G401.6 (cell line): ENCODE measurements around the gene DYRK1B.
"Not testable (repeated sequence)": the region's sequence is repeated elsewhere in the genome, so short reads cannot be mapped to it uniquely, and the experiment has no call there.

Experiments
- FAIRE-seq: peaks from 2 replicates; lab custom pipeline; 2012; peaks lifted over from hg19 to GRCh38; lab: Jason Lieb, UNC

DYRK1B gene

DNA sequence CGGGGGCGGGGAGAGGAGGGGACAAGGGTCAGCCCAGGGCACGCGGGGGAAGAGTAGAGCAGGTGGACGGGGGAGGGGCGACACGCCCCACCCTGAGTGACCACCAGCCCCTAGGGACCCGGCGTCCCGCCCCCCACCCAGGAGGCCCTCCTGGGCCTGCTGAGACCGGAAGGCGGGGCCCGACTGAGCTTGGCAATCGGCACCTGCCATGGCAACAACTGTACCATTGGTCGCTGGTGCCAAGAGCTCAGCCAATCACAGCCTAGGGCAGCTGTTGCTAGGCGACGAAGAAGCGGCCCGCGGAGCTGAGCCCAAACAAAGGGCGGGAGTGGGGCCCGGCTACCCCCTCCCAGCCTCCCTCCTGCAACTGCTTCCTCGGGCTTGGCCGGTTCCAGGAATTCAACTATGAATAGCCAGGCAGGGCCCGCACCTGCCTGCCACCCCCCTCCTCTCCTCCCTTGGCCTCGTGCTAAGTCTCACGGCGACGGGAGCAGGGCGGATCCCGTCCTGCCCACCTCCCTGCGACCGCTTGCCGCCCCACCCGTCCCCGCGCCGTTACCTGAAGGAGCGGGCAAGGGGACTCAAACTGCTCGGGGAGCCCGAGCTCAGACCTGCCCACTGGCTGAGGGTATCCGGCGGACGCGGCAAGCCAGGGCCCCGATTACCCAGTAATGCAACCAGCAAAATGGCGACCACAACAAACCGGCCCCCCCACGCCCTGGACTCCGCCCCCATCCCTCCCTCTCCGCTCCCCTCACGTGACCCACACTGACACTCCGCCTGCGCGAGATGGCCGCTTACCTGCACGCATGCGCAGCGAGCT is at the start of gene DYRK1B:
TSS of gene DYRK1B (minus strand) at position 699 of the 823 bp plus-strand sequence. CDS start 2,295 bp downstream, outside the sequence.
- FAIRE-seq, result peak; percentile 91

- not testable (repeated sequence) for FAIRE-seq
Observed at GRCh38 chr19:39882645-39883044, 48.7 kb upstream of the DYRK1B start.

GRCh38 chr19:39881495-39882110 is 47.6 kb upstream of the DYRK1B start:
- FAIRE-seq, result not testable (repeated sequence)

- not testable (repeated sequence) for FAIRE-seq
Observed at GRCh38 chr19:39880241-39880640, 46.3 kb upstream of the DYRK1B start.

- FAIRE-seq, result not testable (repeated sequence)
Observed at GRCh38 chr19:39879796-39880195, 45.8 kb upstream of the DYRK1B start.

GRCh38 chr19:39878866-39879265 is 44.9 kb upstream of the DYRK1B start:
- FAIRE-seq, result not testable (repeated sequence)

DNA sequence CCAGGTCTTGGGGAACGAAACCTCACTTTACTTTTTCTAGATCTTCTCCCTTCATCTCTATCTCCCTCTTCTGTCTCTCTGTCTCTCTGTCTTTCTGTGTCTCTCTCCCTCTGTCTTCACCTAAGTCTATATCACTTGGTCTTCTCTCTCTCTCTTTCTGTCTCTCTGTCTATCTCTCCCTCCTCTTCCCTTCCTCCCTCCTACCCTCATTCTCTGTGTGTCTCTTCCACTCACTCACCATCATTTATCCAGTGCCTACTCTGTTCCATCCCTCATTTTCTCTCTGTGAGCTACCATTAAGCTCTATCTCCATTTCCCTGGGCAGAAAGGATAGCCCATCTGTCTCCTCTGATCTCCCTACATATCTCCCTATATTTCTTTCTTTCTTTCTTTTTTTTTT is 44.4 kb upstream of the DYRK1B start:
- no peak for FAIRE-seq

DNA sequence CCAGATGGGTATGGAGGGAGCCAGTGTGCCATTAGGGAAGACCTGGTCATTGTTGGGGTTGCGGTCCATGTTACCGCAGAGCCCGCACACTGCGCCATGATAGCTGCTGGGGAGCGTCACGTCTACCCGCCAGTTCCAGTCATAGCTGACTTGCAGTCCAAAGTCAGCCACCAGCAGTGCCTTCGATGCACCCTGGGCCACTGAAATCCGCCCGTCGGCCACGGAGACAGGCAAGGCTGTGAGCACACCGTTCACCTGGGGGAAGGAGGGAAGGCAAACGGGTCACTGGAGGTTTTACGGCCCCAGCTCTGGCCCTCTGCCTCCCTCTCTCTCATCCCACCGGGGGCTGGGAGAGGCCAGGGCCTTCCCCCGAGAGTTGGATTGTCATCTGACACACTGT is 44.0 kb upstream of the DYRK1B start:
- FAIRE-seq, result not testable (repeated sequence)

DNA sequence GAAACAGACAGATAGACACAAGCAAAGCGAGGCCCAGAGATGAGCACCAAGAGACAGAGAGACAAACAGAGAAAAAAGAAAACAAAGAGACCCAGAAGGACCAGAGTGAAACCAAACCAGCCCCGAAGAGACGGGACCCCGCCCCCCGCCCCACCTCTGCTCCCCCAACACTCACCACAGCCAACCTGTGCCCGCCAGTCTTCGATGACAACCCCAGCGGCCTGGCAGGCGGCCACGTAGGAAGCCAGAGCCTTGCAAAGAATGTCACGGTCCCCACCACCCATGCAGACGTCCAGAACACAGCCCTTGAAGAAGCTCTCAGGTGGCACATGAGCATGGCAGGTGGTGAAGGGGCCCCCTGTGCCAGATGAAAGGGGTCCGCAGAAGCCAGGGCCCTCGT is 43.5 kb upstream of the DYRK1B start:
- not testable (repeated sequence) for FAIRE-seq

- FAIRE-seq, result not testable (repeated sequence)
Observed at GRCh38 chr19:39876486-39876885, 42.5 kb upstream of the DYRK1B start.

DNA sequence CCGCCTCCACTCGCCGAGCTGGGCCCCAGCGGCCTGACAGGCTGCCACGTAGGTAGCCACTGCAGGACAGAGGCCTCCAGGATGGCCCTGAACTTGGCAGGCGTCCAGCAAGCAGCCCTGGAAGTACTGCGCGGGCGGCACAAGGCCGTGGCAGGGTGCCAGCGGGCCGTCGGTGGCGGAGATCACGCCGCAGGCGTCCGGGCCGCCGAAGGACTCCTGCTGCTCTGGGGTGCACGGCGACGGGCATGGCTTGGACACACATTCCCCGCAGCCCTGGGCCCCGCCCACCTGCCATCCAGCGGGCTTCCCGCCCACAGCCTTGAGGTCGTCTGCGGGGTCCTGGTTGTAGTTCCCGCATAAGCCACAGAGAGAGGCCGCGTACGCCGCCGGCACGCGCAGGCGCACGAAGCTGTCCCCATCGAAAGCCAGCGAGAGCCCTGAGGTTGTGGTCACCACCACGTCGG is 41.5 kb upstream of the DYRK1B start:
- FAIRE-seq, result not testable (repeated sequence)

DNA sequence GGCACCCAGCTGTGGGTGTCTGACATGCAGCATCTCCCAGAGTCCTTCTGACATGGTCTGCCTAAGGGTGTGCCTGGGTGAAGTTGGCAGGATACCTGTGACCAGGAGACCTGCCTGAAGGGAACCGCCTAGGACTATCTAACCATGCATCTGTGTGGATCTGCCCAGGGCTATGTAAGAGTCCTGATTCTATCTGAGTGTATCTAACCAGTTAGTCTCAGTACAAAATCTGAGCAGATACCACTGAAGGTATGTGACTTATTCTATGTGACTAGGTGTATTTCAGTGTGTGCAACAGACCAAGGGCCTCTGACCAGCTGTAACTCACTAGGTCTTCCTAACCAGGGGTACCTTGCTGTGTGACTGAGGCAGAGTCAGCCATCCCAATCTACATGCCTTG is 40.4 kb upstream of the DYRK1B start:
- no peak for FAIRE-seq

DNA sequence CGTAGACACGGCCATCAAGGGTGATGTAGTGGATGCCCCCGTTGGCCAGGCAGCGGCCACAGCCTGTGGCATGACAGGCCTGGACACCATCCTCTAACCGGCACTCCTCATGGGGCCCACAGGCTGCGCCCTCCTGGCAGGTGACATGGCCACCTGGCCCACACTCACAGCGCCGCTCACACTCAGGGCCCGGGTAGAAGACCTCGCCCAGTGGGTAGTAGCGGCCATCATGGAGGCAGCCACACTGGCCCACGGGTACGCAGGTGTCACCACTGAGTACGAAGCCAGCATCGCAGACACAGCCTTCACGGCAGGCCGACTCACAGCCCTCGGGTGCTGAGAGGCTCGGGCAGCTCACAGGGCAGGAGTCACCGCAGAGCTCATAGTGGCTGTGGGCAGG is 39.4 kb upstream of the DYRK1B start:
- FAIRE-seq, result no peak

GRCh38 chr19:39871886-39872866 is 38.2 kb upstream of the DYRK1B start:
- FAIRE-seq, result no peak

GRCh38 chr19:39871362-39871761 is 37.4 kb upstream of the DYRK1B start:
- no peak for FAIRE-seq

GRCh38 chr19:39870171-39870971 is 36.4 kb upstream of the DYRK1B start:
- no peak for FAIRE-seq

GRCh38 chr19:39867952-39868351 is 34.0 kb upstream of the DYRK1B start:
- no peak for FAIRE-seq

DNA sequence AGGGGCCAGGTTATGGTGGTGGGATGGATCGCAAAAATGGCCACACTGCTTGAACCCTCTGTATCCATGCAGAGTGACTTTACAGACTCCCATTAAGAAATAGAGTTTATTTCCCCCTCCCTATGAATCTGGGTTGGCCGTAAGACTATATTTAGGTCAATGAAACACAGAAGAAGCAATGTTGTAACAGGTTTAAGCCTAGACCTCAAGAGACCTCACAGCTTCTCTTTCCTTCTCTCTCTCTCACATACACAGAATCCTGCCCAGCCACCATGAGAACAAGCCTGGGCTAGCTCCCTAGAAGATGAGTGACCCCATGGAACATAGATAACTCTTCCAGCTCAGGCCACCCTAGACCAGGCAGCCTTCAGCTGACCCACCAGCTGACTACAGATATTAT is 33.2 kb upstream of the DYRK1B start:
- no peak for FAIRE-seq

GRCh38 chr19:39865953-39866352 is 32.0 kb upstream of the DYRK1B start:
- FAIRE-seq, result no peak

DNA sequence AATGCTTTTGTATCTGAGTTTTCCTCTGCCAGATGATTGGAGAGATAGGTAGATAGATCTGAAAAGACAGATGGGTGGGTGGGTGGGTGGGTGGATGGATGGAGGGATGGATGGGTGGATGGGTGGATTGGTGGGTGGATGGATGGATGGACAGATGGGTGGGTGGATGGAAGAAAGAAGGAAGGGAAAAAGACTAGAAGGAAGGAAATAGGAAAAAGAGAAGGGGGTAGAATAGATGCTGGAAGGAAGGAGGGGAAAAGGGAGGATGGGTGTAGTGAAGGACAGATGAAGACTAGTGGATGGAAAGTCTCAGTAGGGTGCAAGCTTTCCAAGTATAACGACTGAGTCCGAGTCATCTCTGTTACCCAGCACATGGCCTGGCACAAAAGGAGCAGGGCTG is 31.2 kb upstream of the DYRK1B start:
- no peak for FAIRE-seq

GRCh38 chr19:39864118-39864517 is 30.2 kb upstream of the DYRK1B start:
- no peak for FAIRE-seq

- no peak for FAIRE-seq
Observed at GRCh38 chr19:39858541-39858940, 24.6 kb upstream of the DYRK1B start.
